PC-3 (cell line): ENCODE results near the gene BOLA1. TPM values are rescaled to one million over a fixed set of nuclear protein-coding genes. Genes with fewer than 3 reads are reported as not detected.
A peak's percentile ranks its signal among the peaks of the same experiment; 100 is the strongest.

Experiments used
- ATAC-seq: fragments of 200-7000 bp; cut with Tn5 transposase; 2 replicates; pipeline ENCODE4 v1.9.1; 2020; ENCODE audit warnings: mild to moderate bottlenecking, moderate library complexity
- BruUV-seq: library from RNA; stranded (reverse); fragments of 400-500 nt; replicated peaks from 2 replicates; lab custom pipeline; 2021; lab: Mats Ljungman, UMichigan
- CTCF ChIA-PET: fragments of 300-600 bp; sonication (Branson Sonifier 250); formaldehyde crosslinking; loops from one replicate; lab custom pipeline; 2022; ENCODE audit warnings: antibody characterized with exemption; lab: Charles Lee
- POLR2A ChIA-PET: fragments of 300-600 bp; sonication (Branson Sonifier 250); formaldehyde crosslinking; loops from one replicate; lab custom pipeline; 2022; ENCODE audit warnings: antibody characterized with exemption; ENCODE audit not compliant: unreplicated experiment; lab: Charles Lee
- DNase-seq: peaks from one replicate; pipeline ENCODE4 v3.0.0-alpha.2; 2015
- H2AFZ ChIP-seq: fragments of 300-600 bp; sonication (generic); 2 replicates; pipeline ENCODE4 v1.6.0; 2016; ENCODE audit warnings: antibody characterized with exemption, low read length
- H3F3A ChIP-seq: fragments of 300-600 bp; sonication (generic); one replicate; pipeline ENCODE4 v1.6.0; 2017; ENCODE audit warnings: antibody characterized with exemption, low read length, control low read depth, mild to moderate bottlenecking; ENCODE audit not compliant: unreplicated experiment
- H3K27ac ChIP-seq: fragments of 300-600 bp; sonication (generic); 2 replicates; pipeline ENCODE4 v1.5.1; 2016; ENCODE audit warnings: mild to moderate bottlenecking, low read length
- H3K27me3 ChIP-seq: fragments of 300-600 bp; sonication (generic); 2 replicates; pipeline ENCODE4 v1.6.1; 2016; ENCODE audit warnings: low read length, mixed read lengths
- H3K36me3 ChIP-seq: fragments of 300-600 bp; sonication (generic); 2 replicates; pipeline ENCODE4 v1.6.1; 2016; ENCODE audit warnings: low read depth, mixed run types, low read length, mixed read lengths
- H3K4me1 ChIP-seq: fragments of 300-600 bp; sonication (generic); 2 replicates; pipeline ENCODE4 v1.5.1; 2016; ENCODE audit warnings: low read length; ENCODE audit not compliant: insufficient read depth
- H3K4me2 ChIP-seq: fragments of 300-600 bp; sonication (generic); 2 replicates; pipeline ENCODE4 v1.6.0; 2016; ENCODE audit warnings: low read length
- H3K4me3 ChIP-seq: fragments of 300-600 bp; sonication (generic); 2 replicates; pipeline ENCODE4 v1.5.1; 2016; ENCODE audit warnings: mild to moderate bottlenecking, low read length, mixed read lengths
- H3K79me2 ChIP-seq: fragments of 300-600 bp; sonication (generic); 2 replicates; pipeline ENCODE4 v1.6.1; 2017; ENCODE audit warnings: low read length, mixed read lengths
- H3K9ac ChIP-seq: fragments of 300-600 bp; sonication (generic); 2 replicates; pipeline ENCODE4 v1.6.0; 2016; ENCODE audit warnings: mild to moderate bottlenecking, low read length
- H3K9me2 ChIP-seq: fragments of 300-600 bp; sonication (generic); replicated peaks from 2 replicates; pipeline ENCODE4 v1.6.1; 2016; ENCODE audit warnings: mixed run types, low read length, mixed read lengths
- H3K9me3 ChIP-seq: fragments of 300-600 bp; sonication (generic); 2 replicates; pipeline ENCODE4 v1.6.1; 2016; ENCODE audit warnings: low read length, mixed read lengths
- H4K20me1 ChIP-seq: fragments of 300-600 bp; sonication (generic); 2 replicates; pipeline ENCODE4 v1.6.1; 2016; ENCODE audit warnings: low read length, mixed read lengths
- EZH2 ChIP-seq: fragments of 300-600 bp; sonication (generic); IDR thresholded peaks from one replicate; pipeline ENCODE4 v1.6.1; 2017; ENCODE audit warnings: antibody characterized with exemption, mild to moderate bottlenecking, low read length; ENCODE audit not compliant: unreplicated experiment
- EZH2phosphoT487 ChIP-seq: fragments of 300-600 bp; sonication (generic); IDR thresholded peaks from 2 replicates; pipeline ENCODE4 v1.6.1; 2018; ENCODE audit warnings: mild to moderate bottlenecking, antibody characterized with exemption, low read length, borderline replicate concordance
- intact Hi-C: fragments of 100-400 bp; cut with micrococcal nuclease; formaldehyde crosslinking; loops from 2 replicates; pipeline ENCODE4 v1.9.0; 2023
- total RNA-seq: library from RNA; depleted of rRNA; stranded (reverse); fragments of >200 nt; gene quantifications from 2 replicates; pipeline ENCODE4 v1.2.3, GENCODE V29; 2014
- TF ChIP-seq, protein P1 (sequence below): fragments of 300-600 bp; sonication (generic); conservative IDR thresholded peaks from 2 replicates; pipeline ENCODE4 v1.5.1; 2017; ENCODE audit warnings: antibody characterized with exemption, low read depth, mild to moderate bottlenecking, low read length

BOLA1 gene
- total RNA-seq, 1 experiment from 2014 or later: 27.6 TPM

DNA sequence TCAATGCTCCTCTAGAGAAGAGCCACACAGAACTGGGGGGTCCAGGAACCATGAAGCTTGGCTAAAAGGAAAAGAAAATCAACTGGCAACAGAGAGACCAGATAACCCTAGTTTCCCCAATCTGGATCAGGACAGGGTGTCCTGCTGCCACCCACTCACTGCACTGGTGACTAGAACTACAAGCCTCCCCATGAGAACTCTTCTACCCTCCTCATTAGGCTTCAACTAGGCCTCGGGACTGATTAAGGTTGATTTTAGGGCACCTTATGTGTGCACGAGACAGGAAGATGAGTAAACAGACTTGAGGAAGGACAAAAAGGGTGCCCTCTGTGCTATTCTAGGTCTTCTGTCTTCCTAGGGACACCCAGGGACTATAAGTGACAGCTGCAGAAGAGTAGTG is 30.5 kb downstream of the BOLA1 start:
- intact Hi-C loops: no loop called here
- POLR2A ChIA-PET: no interaction called here
- no TSS peak for BruUV-seq
- Histone ChIP-seq H3F3A (no peaks in the 10 kb centered on the region), H3K36me3 (peaks cover 23% of the 10 kb centered on the region), H3K4me3 (no peak overlapping the region), H3K9me2 (no peaks in the 10 kb centered on the region), H3K9me3 (no peaks in the 10 kb centered on the region), H2AFZ (no peak overlapping the region), H3K27ac (no peak overlapping the region), H3K4me2 (no peak overlapping the region), H3K27me3 (no peaks in the 10 kb centered on the region), H3K4me1 (peaks cover 41% of the 10 kb centered on the region), H3K9ac (no peak overlapping the region), H4K20me1 (peaks cover 21% of the 10 kb centered on the region; the same call in 1 of the 2 replicates), H3K79me2 (peaks cover 28% of the 10 kb centered on the region)
- DNase-seq (no peak), ATAC-seq (no peak)
- TF ChIP-seq, protein P1, sequence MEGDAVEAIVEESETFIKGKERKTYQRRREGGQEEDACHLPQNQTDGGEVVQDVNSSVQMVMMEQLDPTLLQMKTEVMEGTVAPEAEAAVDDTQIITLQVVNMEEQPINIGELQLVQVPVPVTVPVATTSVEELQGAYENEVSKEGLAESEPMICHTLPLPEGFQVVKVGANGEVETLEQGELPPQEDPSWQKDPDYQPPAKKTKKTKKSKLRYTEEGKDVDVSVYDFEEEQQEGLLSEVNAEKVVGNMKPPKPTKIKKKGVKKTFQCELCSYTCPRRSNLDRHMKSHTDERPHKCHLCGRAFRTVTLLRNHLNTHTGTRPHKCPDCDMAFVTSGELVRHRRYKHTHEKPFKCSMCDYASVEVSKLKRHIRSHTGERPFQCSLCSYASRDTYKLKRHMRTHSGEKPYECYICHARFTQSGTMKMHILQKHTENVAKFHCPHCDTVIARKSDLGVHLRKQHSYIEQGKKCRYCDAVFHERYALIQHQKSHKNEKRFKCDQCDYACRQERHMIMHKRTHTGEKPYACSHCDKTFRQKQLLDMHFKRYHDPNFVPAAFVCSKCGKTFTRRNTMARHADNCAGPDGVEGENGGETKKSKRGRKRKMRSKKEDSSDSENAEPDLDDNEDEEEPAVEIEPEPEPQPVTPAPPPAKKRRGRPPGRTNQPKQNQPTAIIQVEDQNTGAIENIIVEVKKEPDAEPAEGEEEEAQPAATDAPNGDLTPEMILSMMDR: no peak
- TF ChIP-seq EZH2phosphoT487 (no peak), EZH2 (no peak)
- CTCF ChIA-PET: no interaction called here

DNA sequence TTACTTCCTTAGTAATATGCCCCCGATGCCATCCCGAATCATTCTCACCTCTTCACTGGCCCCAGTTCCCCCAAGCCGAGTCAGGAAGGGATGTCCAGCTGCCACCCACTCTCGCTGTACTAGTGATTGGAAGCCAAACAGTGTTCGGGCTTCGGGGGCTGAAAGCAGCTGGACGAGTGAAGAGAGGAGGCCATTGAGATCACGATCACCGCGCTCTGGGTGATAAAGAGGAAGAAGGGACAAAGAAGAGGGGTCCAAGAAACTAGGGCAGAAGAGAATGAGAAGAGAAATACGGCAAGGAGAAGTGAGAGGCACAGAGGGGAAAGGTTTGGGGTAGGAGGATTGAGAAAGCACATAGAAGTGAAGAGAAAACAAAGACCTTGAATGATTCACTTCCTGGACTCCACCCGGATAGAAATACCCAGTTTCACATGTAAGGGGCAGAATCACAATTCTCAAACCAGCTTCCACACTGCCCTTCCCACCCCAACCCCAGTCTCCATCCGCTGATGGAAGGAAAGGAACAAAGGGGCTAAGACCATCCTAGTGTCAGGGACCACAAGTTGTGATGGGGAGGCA is 31.9 kb downstream of the BOLA1 start:
- Histone ChIP-seq H3F3A (no peaks in the 10 kb centered on the region), H3K9ac (no peak overlapping the region), H3K4me2 (peak overlapping the region; percentile 43), H3K4me3 (peak overlapping the region; percentile 16; the same call in 1 of the 2 replicates), H3K9me2 (no peaks in the 10 kb centered on the region), H3K9me3 (no peaks in the 10 kb centered on the region), H3K27ac (peak overlapping the region; percentile 54), H3K79me2 (peaks cover 13% of the 10 kb centered on the region), H3K36me3 (peaks cover 9% of the 10 kb centered on the region), H4K20me1 (peaks cover 9% of the 10 kb centered on the region; the same call in 1 of the 2 replicates), H3K4me1 (peaks cover 34% of the 10 kb centered on the region), H2AFZ (peak overlapping the region; percentile 63), H3K27me3 (no peaks in the 10 kb centered on the region)
- ATAC-seq: no peak
- BruUV-seq: no TSS peak
- ChIA-PET CTCF (no interaction called here), POLR2A (no interaction called here)
- peak; percentile 31 for DNase-seq
- intact Hi-C loops: no loop called here
- TF ChIP-seq, protein P1: 0 out of 2 replicates have a peak, but pooled peaks have one; percentile 8
- TF ChIP-seq EZH2phosphoT487 (no peak), EZH2 (no peak)

DNA sequence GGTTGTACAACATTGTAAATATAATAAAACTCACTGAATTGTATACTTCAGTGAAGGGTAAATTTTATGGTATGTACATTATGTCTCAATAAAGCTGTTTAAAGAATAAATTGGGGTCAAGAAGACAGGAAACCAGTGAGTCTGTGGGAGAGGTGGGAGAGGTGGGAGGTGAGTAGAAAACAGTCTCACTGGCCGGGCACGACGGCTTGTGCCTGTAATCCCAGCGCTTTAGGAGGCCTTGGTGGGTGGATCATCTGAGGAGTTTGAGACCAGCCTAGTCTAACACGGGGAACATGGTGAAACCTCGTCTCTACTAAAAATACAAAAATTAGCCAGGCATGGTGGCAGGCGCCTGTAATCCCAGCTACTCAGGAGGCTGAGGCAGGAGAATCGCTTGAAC is 33.1 kb downstream of the BOLA1 start:
- POLR2A ChIA-PET: interaction anchor here (0.7 kb wide), 1 partner anchor 47 kb away, joined by 6 read pairs; no protein-coding TSS in a partner anchor
- BruUV-seq: no TSS peak
- ATAC-seq: peak; percentile 5

More for the DNA sequence above, 33.1 kb downstream of the BOLA1 start:
- no peaks in the 10 kb centered on the region for H3K36me3 ChIP-seq
- no peaks in the 10 kb centered on the region for H4K20me1 ChIP-seq
- CTCF ChIA-PET: no interaction called here
- no peaks in the 10 kb centered on the region for H3K9me2 ChIP-seq
- H3K9me3 ChIP-seq: no peaks in the 10 kb centered on the region
- H3F3A ChIP-seq: no peaks in the 10 kb centered on the region
- DNase-seq: no peak
- no peak overlapping the region for H3K4me2 ChIP-seq
- H3K79me2 ChIP-seq: peaks cover 2% of the 10 kb centered on the region
- peaks cover 38% of the 10 kb centered on the region for H3K4me1 ChIP-seq
- no peak overlapping the region for H3K9ac ChIP-seq
- no peak overlapping the region for H2AFZ ChIP-seq
- intact Hi-C loops: no loop called here
- no peaks in the 10 kb centered on the region for H3K27me3 ChIP-seq
- no peak overlapping the region for H3K4me3 ChIP-seq
- TF ChIP-seq, protein P1: no peak
- TF ChIP-seq EZH2: no peak
- TF ChIP-seq EZH2phosphoT487: no peak
- no peak overlapping the region for H3K27ac ChIP-seq
